Type B pancreatic cell (in vitro differentiated cells): ENCODE results near the gene EPB41L4B. TPM values are rescaled to one million over a fixed set of nuclear protein-coding genes. Genes with fewer than 3 reads are reported as not detected.

Source experiments
- DNase-seq: peaks from one replicate; pipeline ENCODE4 v3.0.0; 2021; ENCODE audit warnings: mixed read lengths; ENCODE audit not compliant: unreplicated experiment; ENCODE audit errors: extremely low spot score
- H3K27ac Mint-ChIP-seq: 2 replicates; pipeline ENCODE4 v1.8.0; 2021; ENCODE audit warnings: mild to moderate bottlenecking, mixed read lengths
- H3K27me3 Mint-ChIP-seq: 2 replicates; pipeline ENCODE4 v1.8.0; 2021; ENCODE audit warnings: mixed read lengths
- H3K36me3 Mint-ChIP-seq: 2 replicates; pipeline ENCODE4 v1.8.0; 2021; ENCODE audit warnings: mixed read lengths
- H3K4me1 Mint-ChIP-seq: one replicate; pipeline ENCODE4 v1.8.0; 2021; ENCODE audit warnings: mixed read lengths; ENCODE audit not compliant: unreplicated experiment
- H3K4me3 Mint-ChIP-seq: 2 replicates; pipeline ENCODE4 v1.8.0; 2021; ENCODE audit warnings: mild to moderate bottlenecking, mixed read lengths
- H3K9me3 Mint-ChIP-seq: 2 replicates; pipeline ENCODE4 v1.8.0; 2021; ENCODE audit warnings: mixed read lengths
- total RNA-seq: library from RNA; stranded (reverse); gene quantifications from 2 replicates; pipeline ENCODE4 v1.2.1, GENCODE V29; 2021; ENCODE audit warnings: low replicate concordance
- TF ChIP-seq, protein P1 (sequence below): fragments of 200-600 bp; sonication (generic); conservative IDR thresholded peaks from 2 replicates; pipeline ENCODE4 v1.5.0; 2021; ENCODE audit warnings: antibody characterized with exemption, mild to moderate bottlenecking

Gene EPB41L4B
- total RNA-seq, 1 donor from 2014 or later: 14.4 TPM

DNA sequence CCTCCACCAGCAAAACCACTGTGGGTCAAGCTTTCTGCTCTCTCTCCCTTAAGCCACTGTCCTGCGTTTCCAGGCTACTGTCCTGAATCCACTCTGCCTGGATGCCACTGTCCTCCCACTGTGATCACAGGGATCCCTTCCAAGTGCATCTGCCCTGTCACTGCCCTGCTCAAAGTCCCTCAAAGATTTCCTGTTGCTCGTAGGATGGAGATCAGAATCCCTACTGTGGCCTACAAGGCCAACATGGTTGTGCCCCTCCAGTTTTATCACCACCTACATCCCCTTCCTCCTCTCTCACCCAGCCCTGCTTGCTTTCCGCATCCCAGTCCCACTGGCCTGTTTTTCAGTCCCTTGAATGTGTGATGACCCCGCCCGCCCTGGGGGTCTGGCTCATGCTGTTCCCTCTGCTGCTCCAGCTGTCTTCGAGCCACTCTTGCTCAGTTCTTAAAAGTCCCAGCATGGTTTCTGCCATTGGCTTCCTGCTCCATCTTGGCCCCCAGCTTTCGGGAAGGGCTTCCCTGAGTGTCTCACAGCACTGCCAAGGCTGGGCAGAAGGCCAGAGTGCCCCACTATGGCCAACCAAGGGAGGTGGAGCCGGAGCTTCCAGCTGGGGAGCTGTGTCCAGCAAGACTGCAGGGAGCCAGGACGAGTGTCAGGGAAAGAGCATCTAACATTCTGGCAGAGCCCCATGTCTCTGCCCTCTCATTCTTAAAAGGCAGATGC lies 140.9 kb downstream of the EPB41L4B start:
- TF ChIP-seq, protein P1, sequence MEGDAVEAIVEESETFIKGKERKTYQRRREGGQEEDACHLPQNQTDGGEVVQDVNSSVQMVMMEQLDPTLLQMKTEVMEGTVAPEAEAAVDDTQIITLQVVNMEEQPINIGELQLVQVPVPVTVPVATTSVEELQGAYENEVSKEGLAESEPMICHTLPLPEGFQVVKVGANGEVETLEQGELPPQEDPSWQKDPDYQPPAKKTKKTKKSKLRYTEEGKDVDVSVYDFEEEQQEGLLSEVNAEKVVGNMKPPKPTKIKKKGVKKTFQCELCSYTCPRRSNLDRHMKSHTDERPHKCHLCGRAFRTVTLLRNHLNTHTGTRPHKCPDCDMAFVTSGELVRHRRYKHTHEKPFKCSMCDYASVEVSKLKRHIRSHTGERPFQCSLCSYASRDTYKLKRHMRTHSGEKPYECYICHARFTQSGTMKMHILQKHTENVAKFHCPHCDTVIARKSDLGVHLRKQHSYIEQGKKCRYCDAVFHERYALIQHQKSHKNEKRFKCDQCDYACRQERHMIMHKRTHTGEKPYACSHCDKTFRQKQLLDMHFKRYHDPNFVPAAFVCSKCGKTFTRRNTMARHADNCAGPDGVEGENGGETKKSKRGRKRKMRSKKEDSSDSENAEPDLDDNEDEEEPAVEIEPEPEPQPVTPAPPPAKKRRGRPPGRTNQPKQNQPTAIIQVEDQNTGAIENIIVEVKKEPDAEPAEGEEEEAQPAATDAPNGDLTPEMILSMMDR: no peak
- H3K9me3 Mint-ChIP-seq: no peaks in the 10 kb centered on the region
- no peak for DNase-seq
- H3K36me3 Mint-ChIP-seq: no peaks in the 10 kb centered on the region
- H3K4me3 Mint-ChIP-seq: no peak overlapping the region
- peaks cover 7% of the 10 kb centered on the region for H3K4me1 Mint-ChIP-seq
- peaks cover 14% of the 10 kb centered on the region for H3K27me3 Mint-ChIP-seq
- H3K27ac Mint-ChIP-seq: no peak overlapping the region

DNA sequence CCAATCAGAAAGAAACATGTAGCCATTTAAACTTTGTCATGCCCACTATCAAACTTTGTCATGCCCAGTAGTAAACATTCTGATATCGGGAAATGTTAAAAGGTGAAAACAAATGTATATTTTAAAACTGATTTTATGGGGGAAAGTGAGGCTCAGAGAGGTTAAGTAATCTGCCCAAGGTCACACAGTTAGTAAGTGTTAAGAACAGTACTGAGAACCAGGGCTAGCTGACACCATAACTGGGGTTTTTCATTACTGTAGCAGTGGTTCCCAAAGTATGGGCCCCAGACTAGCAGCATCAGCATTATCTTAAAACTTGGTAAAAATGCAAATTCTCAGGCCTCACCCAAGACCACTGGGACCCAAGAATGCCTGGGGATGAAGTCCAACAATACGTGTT lies 143.9 kb downstream of the EPB41L4B start:
- Mint-ChIP-seq H3K4me1 (peaks cover 7% of the 10 kb centered on the region), H3K9me3 (no peaks in the 10 kb centered on the region), H3K36me3 (no peaks in the 10 kb centered on the region), H3K4me3 (no peak overlapping the region), H3K27me3 (peaks cover 19% of the 10 kb centered on the region), H3K27ac (no peak overlapping the region)
- DNase-seq: no peak
- TF ChIP-seq, protein P1: no peak

DNA sequence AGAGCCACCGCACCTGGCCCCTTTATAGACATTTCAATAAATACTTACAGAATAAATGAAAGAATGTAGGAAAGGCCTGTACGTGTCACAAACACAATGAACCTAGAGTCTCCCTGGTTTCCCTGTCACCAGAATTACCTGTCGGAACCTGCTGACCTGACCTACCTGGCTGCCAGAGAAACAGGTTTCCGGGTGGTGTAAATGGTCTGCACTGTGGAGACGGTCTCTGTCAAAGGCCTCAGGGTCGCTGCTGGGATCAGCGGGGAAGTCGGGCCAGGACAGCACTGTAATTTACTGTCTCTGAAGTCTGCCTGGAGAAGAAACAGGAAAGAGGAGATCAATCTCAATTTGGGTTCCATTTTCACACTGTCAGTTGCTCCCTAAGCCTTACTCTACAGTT lies 144.5 kb downstream of the EPB41L4B start:
- Mint-ChIP-seq H3K36me3 (no peaks in the 10 kb centered on the region), H3K4me3 (no peak overlapping the region), H3K9me3 (no peaks in the 10 kb centered on the region), H3K4me1 (peaks cover 7% of the 10 kb centered on the region), H3K27me3 (peaks cover 21% of the 10 kb centered on the region), H3K27ac (peak overlapping the region; percentile 68)
- no peak for DNase-seq
- TF ChIP-seq, protein P1: no peak

DNA sequence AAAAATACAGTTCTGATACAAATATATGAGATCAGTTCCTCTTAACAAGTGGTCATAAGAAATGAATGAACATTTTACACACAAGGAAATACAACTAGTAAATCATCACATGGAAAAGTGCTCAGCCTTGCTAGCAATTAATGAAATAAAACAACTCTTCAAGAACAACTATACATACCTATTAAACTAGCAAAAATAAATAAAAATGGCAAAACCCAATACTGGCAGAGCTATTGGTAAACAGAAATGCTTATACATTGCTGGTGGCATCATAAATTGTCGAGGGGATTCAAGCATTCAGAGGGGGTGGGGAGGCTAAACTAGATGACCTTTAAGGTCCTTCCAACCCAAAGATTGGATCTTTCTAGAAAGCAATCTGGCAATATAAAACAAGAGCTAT lies 147.9 kb downstream of the EPB41L4B start:
- Mint-ChIP-seq H3K4me1 (peaks cover 7% of the 10 kb centered on the region), H3K27ac (no peak overlapping the region), H3K9me3 (no peaks in the 10 kb centered on the region), H3K36me3 (no peaks in the 10 kb centered on the region), H3K27me3 (peaks cover 28% of the 10 kb centered on the region), H3K4me3 (no peak overlapping the region)
- TF ChIP-seq, protein P1: no peak
- no peak for DNase-seq

DNA sequence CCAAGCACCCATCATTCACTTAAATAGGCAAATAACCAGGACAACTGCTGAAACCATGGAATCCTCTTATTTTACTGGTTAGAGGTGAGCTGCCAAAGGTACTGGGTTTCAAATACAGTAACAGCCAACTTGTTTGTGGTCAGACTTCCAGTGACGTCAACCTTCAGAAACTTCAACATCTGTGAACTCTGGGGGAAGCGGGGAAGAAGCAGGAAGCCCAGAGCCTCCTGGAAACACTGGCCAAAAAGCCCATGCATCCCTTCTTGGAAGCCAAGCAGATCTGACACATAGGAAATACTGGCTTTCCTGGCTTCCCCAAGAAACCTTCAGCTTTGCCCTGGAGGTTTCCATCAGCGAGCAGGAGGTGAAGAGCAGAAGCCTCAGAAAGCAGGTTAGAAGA lies 148.9 kb downstream of the EPB41L4B start:
- H3K36me3 Mint-ChIP-seq: no peaks in the 10 kb centered on the region
- peaks cover 11% of the 10 kb centered on the region for H3K4me1 Mint-ChIP-seq
- H3K27ac Mint-ChIP-seq: no peak overlapping the region
- peaks cover 37% of the 10 kb centered on the region for H3K27me3 Mint-ChIP-seq
- no peak for DNase-seq
- H3K4me3 Mint-ChIP-seq: no peak overlapping the region
- TF ChIP-seq, protein P1: no peak
- H3K9me3 Mint-ChIP-seq: no peaks in the 10 kb centered on the region

DNA sequence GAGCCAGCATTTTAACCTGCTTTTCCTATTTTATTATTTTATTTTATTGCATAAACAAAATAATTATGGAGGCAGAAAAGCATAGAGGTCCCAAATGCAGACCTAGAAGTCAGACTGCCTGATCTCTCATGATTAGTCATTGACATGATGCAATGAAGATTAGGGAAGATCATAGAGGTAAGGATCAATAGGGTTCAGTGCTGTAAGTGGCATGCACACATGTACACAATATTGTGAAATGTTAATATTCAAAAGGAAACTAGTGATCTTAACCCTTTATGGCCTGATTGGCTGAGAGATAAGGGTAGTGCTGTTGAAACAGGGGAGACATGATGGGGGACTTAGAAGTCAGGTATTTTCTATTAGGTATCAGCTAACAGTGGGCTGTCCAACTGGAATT lies 152.7 kb downstream of the EPB41L4B start:
- Mint-ChIP-seq H3K27me3 (peaks cover 63% of the 10 kb centered on the region), H3K4me3 (no peak overlapping the region), H3K9me3 (peaks cover 11% of the 10 kb centered on the region), H3K36me3 (no peaks in the 10 kb centered on the region), H3K4me1 (peaks cover 4% of the 10 kb centered on the region), H3K27ac (no peak overlapping the region)
- TF ChIP-seq, protein P1: no peak
- DNase-seq: no peak
